K562 (cell line): ENCODE data around the gene CRIP1. TPM values are rescaled to one million over a fixed set of nuclear protein-coding genes. Genes with fewer than 3 reads are reported as not detected.

Source experiments
- ATAC-seq: fragments of 200-7000 bp; cut with Tn5 transposase; 3 replicates; pipeline ENCODE4 v1.9.1; 2020; ENCODE audit warnings: moderate library complexity
- BruUV-seq: library from RNA; stranded (reverse); fragments of 400-500 nt; replicated peaks from 2 replicates; lab custom pipeline; 2021; lab: Mats Ljungman, UMichigan
- CTCF ChIA-PET: fragments of 300-600 bp; formaldehyde crosslinking; extraction: SDS; loops from one replicate; lab custom pipeline; 2021; ENCODE audit warnings: low intra/inter-chr PET ratio; lab: Yijun Ruan, JAX
- POLR2A ChIA-PET: fragments of 300-600, 350-650 bp; sonication (Branson Sonifier 250); formaldehyde crosslinking; extraction: SDS; loops from one replicate; lab custom pipeline; 2021; ENCODE audit warnings: antibody characterized with exemption, inconsistent platforms; lab: Yijun Ruan, JAX
- DNase-seq, 4 experiments: peaks; one replicate each; pipeline versions ENCODE4 v3.0.0 to v3.0.0-alpha.2; 2011 to 2018; ENCODE audit warnings: low spot score in 3 of 4, mixed read lengths in 3 of 4; ENCODE audit errors: extremely low read depth in 1 of 4
- FAIRE-seq: peaks from 2 replicates; lab custom pipeline; 2011; peaks lifted over from hg19 to GRCh38; lab: Jason Lieb, UNC
- H2AFZ ChIP-seq: 2 replicates; pipeline ENCODE4 v1.6.0; 2011; ENCODE audit warnings: low read depth, low read length, control low read depth, inconsistent platforms
- H3K27ac ChIP-seq: fragments of 200-600 bp; 3 replicates; pipeline ENCODE4 v1.8.0; 2011; ENCODE audit warnings: low read depth, mild to moderate bottlenecking, control low read depth, inconsistent platforms, low read length, moderate library complexity, mixed read lengths; ENCODE audit errors: extremely low read depth
- H3K27me3 ChIP-seq, 2 experiments: fragments of 300-600 bp in 1 of 2; 2 replicates in 1 of 2; 3 replicates in 1 of 2; pipeline versions ENCODE4 v1.6.0 to v1.8.0; 2011; ENCODE audit warnings: inconsistent platforms in 2 of 2, low read length in 2 of 2, mild to moderate bottlenecking in 1 of 2, mixed read lengths in 1 of 2, moderate library complexity in 1 of 2; ENCODE audit not compliant: control insufficient read depth in 2 of 2, insufficient read depth in 2 of 2
- H3K36me3 ChIP-seq: fragments of 300-600 bp; 3 replicates; pipeline ENCODE4 v1.8.0; 2011; ENCODE audit warnings: mild to moderate bottlenecking, low read length, inconsistent platforms; ENCODE audit not compliant: control insufficient read depth, insufficient read depth
- H3K4me1 ChIP-seq, 2 experiments: fragments of 200-600 bp in 1 of 2; replicated peaks in 1 of 2; 2 replicates in 1 of 2; 3 replicates in 1 of 2; pipeline versions ENCODE4 v1.5.1 to v1.8.0; 2011; ENCODE audit warnings: inconsistent platforms in 2 of 2, low read length in 2 of 2, mild to moderate bottlenecking in 1 of 2, mixed read lengths in 1 of 2, moderate library complexity in 1 of 2; ENCODE audit not compliant: control insufficient read depth in 2 of 2, insufficient read depth in 2 of 2
- H3K4me2 ChIP-seq: 2 replicates; pipeline ENCODE4 v1.6.1; 2011; ENCODE audit warnings: low read length, control low read depth, inconsistent platforms, mixed read lengths; ENCODE audit not compliant: insufficient read depth
- H3K4me3 ChIP-seq: fragments of 200-600 bp; sonication (generic), shearing (Covaris generic); 2 replicates; pipeline ENCODE4 v1.5.1; 2016; ENCODE audit warnings: control low read depth, inconsistent platforms
- H3K79me2 ChIP-seq: fragments of 200-600 bp; 3 replicates; pipeline ENCODE4 v1.8.0; 2011; ENCODE audit warnings: low read length, inconsistent platforms; ENCODE audit not compliant: control insufficient read depth, insufficient read depth
- H3K9ac ChIP-seq, 2 experiments: 2 replicates each; pipeline versions ENCODE4 v1.6.0 to v1.6.1; 2011; ENCODE audit warnings: low read depth in 2 of 2, low read length in 2 of 2, control low read depth in 1 of 2, inconsistent platforms in 1 of 2, mild to moderate bottlenecking in 1 of 2, mixed read lengths in 1 of 2; ENCODE audit not compliant: insufficient read depth in 1 of 2
- H3K9me1 ChIP-seq: one replicate; pipeline ENCODE4 v1.6.0; 2011; ENCODE audit warnings: inconsistent platforms, mild to moderate bottlenecking, low read length, moderate library complexity; ENCODE audit not compliant: control insufficient read depth, insufficient read depth
- H3K9me3 ChIP-seq: replicated peaks from 2 replicates; pipeline ENCODE4 v1.5.1; 2011; ENCODE audit warnings: low read depth, low read length, inconsistent platforms; ENCODE audit not compliant: control insufficient read depth, insufficient read depth
- H4K20me1 ChIP-seq: replicated peaks from 2 replicates; pipeline ENCODE4 v1.6.1; 2011; ENCODE audit warnings: low read length, inconsistent platforms, mixed read lengths; ENCODE audit not compliant: control insufficient read depth, insufficient read depth
- FOXK2 ChIP-seq, 2 experiments: fragments of 450-650 bp; IDR thresholded peaks in 1 of 2; conservative IDR thresholded peaks in 1 of 2; 2 replicates each; pipeline ENCODE4 v1.6.1; 2016; ENCODE audit warnings: low read depth in 2 of 2, mild to moderate bottlenecking in 1 of 2
- SREBF2 ChIP-seq: sonication (generic); formaldehyde crosslinking; IDR thresholded peaks from 2 replicates; pipeline ENCODE4 v1.4.0; 2020; ENCODE audit warnings: mild to moderate bottlenecking, missing genetic modification reagents
- USF2 ChIP-seq: sonication (generic); formaldehyde crosslinking; IDR thresholded peaks from 2 replicates; pipeline ENCODE4 v1.5.0; 2020; ENCODE audit warnings: missing genetic modification reagents
- ZNF212 ChIP-seq: fragments of 450-650 bp; formaldehyde crosslinking; IDR thresholded peaks from 2 replicates; pipeline ENCODE4 v1.4.0; 2020; ENCODE audit warnings: mild to moderate bottlenecking
- WGBS: fragments of 100-300 bp; shearing (Covaris generic); methylation state at CpG from one replicate; pipeline ENCODE4 v1.1.6; 2016; ENCODE audit warnings: low coverage, mixed read lengths; ENCODE audit not compliant: insufficient coverage; ENCODE audit errors: missing lambda C conversion rate; 5-methylcytosine and 5-hydroxymethylcytosine counted together
- in situ Hi-C: fragments of 300-500 bp; cut with MboI; formaldehyde crosslinking; loops from 4 replicates; pipeline ENCODE4 v1.15.0; 2018; ENCODE audit warnings: inconsistent platforms, mixed read lengths
- intact Hi-C: fragments of 100-400 bp; cut with micrococcal nuclease; formaldehyde crosslinking; loops from 2 replicates; pipeline ENCODE4 v1.14.2; 2022
- polyA plus RNA-seq, 8 experiments: library from polyadenylated mRNA; depleted of rRNA in 4 of 8; stranded (reverse) in 5 of 8; unstranded in 3 of 8; fragments of >200 nt; fragmentation: Nextera tagmentation in 2 of 8; fragmentation: Illumina TruSeq in 1 of 8; extraction: Ambion mirVana in 2 of 8; extraction: Trizol in 1 of 8; gene quantifications; 2 replicates each; pipeline versions ENCODE4 v1.2.1 to v1.2.3, GENCODE V29; 2011 to 2014; ENCODE audit warnings: inconsistent platforms in 1 of 8, missing spikeins in 1 of 8
- total RNA-seq, 7 experiments: library from RNA; depleted of rRNA in 6 of 7; stranded (reverse); fragments of >200 nt in 6 of 7; fragmentation: Illumina TruSeq in 2 of 7; extraction: Trizol in 2 of 7; gene quantifications; 2 replicates each; pipeline versions ENCODE4 v1.2.1 to v1.2.3, GENCODE V29; 2011 to 2021; ENCODE audit warnings: low replicate concordance in 1 of 7
- TF ChIP-seq, protein P1 (sequence below): sonication (generic); formaldehyde crosslinking; IDR thresholded peaks from 2 replicates; pipeline ENCODE4 v1.9.0; 2022; ENCODE audit warnings: mild to moderate bottlenecking, missing genetic modification reagents
- TF ChIP-seq, protein P2 (sequence below): fragments of 250-450 bp; sonication (Bioruptor Pico); IDR thresholded peaks from 2 replicates; pipeline ENCODE4 v1.8.0; 2022; ENCODE audit warnings: inconsistent platforms, mild to moderate bottlenecking, moderate library complexity, borderline replicate concordance

Gene CRIP1
- total and polyA plus RNA-seq, 9 of the 15 experiments (the other 6 are each of a cell fraction or from before 2014, with no cell fraction given), result 0.11 to 0.58 (median 0.14) TPM; not detected in 6

- Histone ChIP-seq H3K9ac (peak overlapping the region in 1 of 2 experiments; percentile 52; a peak in 1 of 4 replicates), H3K4me2 (no peak overlapping the region), H4K20me1 (no peaks in the 10 kb centered on the region)
- BruUV-seq, result no TSS peak
- CTCF ChIA-PET, result no interaction called here
- DNase-seq, result no peak
- TF ChIP-seq ZNF212, result no peak
- TF ChIP-seq, protein P1, sequence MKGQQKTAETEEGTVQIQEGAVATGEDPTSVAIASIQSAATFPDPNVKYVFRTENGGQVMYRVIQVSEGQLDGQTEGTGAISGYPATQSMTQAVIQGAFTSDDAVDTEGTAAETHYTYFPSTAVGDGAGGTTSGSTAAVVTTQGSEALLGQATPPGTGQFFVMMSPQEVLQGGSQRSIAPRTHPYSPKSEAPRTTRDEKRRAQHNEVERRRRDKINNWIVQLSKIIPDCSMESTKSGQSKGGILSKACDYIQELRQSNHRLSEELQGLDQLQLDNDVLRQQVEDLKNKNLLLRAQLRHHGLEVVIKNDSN, result peak; percentile 38
- TF ChIP-seq FOXK2 (conservative IDR thresholded peaks at IDR 0.05 in 1 of 2, IDR thresholded peaks at IDR 0.05 in 1 of 2; ENCODE audit: low read depth in 2 of 2), result no peak
- peak; percentile 9; the same call in 1 of the 2 replicates for TF ChIP-seq USF2 (CRISPR knock-in tag)
- TF ChIP-seq, protein P2, sequence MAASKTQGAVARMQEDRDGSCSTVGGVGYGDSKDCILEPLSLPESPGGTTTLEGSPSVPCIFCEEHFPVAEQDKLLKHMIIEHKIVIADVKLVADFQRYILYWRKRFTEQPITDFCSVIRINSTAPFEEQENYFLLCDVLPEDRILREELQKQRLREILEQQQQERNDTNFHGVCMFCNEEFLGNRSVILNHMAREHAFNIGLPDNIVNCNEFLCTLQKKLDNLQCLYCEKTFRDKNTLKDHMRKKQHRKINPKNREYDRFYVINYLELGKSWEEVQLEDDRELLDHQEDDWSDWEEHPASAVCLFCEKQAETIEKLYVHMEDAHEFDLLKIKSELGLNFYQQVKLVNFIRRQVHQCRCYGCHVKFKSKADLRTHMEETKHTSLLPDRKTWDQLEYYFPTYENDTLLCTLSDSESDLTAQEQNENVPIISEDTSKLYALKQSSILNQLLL (CRISPR knock-in tag), result no peak
- TF ChIP-seq SREBF2, result no peak
- TF ChIP-seq, all 486 proteins: peak for 2
- Histone ChIP-seq H3K27me3 (peaks cover 5 to 19% of the 10 kb centered on the region in 2 experiments; a peak in 3 of 5 replicates), H3K27ac (no peak overlapping the region), H3K79me2 (no peaks in the 10 kb centered on the region), H2AFZ (no peak overlapping the region), H3K9me3 (no peaks in the 10 kb centered on the region), H3K4me1 (peaks cover 0 to 32% of the 10 kb centered on the region in 2 experiments; a peak in 2 of 5 replicates), H3K36me3 (no peaks in the 10 kb centered on the region), H3K9me1 (no peaks in the 10 kb centered on the region), H3K4me3 (no peak overlapping the region)
- intact Hi-C loops, result no loop called here
- POLR2A ChIA-PET, result interaction anchor here (0.7 to 3.1 kb wide), 2 partner anchors 10 to 430 kb away, joined by 3 to 15 read pairs; no protein-coding TSS in a partner anchor
- FAIRE-seq (no peak), ATAC-seq (no peak)
- 23% methylated on average over 7 of the region's 18 CpGs for WGBS
- in situ Hi-C loops, result no loop called here
Measured at GRCh38 chr14:105502446-105503295, 16.0 kb downstream of the CRIP1 start.
